GM12892 (cell line): Measurements from ENCODE around the gene TEFM.

Experiments
- POLR2A ChIP-seq: IDR thresholded peaks from 2 replicates; pipeline ENCODE4 v1.6.1; 2011; ENCODE audit warnings: low read depth, low read length, control low read depth
- POLR2AphosphoS5 ChIP-seq: IDR thresholded peaks from 2 replicates; pipeline ENCODE4 v1.6.1; 2011; ENCODE audit warnings: low read depth, low read length, control low read depth
- TAF1 ChIP-seq: IDR thresholded peaks from 2 replicates; pipeline ENCODE4 v1.6.1; 2011; ENCODE audit warnings: low read depth, mild to moderate bottlenecking, control low read depth, low read length, borderline replicate concordance

GRCh38 chr17:30954046-30954830 is 48.2 kb upstream of the TEFM start:
- TF ChIP-seq POLR2AphosphoS5 = no peak
- TF ChIP-seq TAF1 = no peak
- TF ChIP-seq POLR2A = no peak
